Sigmoid colon (tissue), 4 donors: ENCODE measurements around the gene STXBP5.

Experiments
- EP300 ChIP-seq, 4 donors: sonication (generic); formaldehyde crosslinking; IDR thresholded peaks; one replicate each; pipeline ENCODE4 v1.6.1; 2017; ENCODE audit warnings: antibody characterized with exemption in 4 of 4
- POLR2A ChIP-seq, 2 donors: fragments of 450-650 bp; IDR thresholded peaks; one replicate each; pipeline ENCODE4 v1.6.1; 2016; ENCODE audit warnings: antibody characterized with exemption in 2 of 2, mild to moderate bottlenecking in 2 of 2, moderate library complexity in 2 of 2
- POLR2AphosphoS5 ChIP-seq, 4 donors: sonication (generic); formaldehyde crosslinking; IDR thresholded peaks; one replicate each; pipeline ENCODE4 v1.6.1; 2017; ENCODE audit warnings: antibody characterized with exemption in 4 of 4
- TF ChIP-seq, protein P1 (sequence below), 4 experiments: fragments of 450-650 bp in 3 of 4; fragments of 200-600 bp in 1 of 4; IDR thresholded peaks; one replicate each; pipeline ENCODE4 v1.5.1; 2016 to 2019; ENCODE audit warnings: antibody characterized with exemption in 4 of 4, mild to moderate bottlenecking in 3 of 4, moderate library complexity in 2 of 4

DNA sequence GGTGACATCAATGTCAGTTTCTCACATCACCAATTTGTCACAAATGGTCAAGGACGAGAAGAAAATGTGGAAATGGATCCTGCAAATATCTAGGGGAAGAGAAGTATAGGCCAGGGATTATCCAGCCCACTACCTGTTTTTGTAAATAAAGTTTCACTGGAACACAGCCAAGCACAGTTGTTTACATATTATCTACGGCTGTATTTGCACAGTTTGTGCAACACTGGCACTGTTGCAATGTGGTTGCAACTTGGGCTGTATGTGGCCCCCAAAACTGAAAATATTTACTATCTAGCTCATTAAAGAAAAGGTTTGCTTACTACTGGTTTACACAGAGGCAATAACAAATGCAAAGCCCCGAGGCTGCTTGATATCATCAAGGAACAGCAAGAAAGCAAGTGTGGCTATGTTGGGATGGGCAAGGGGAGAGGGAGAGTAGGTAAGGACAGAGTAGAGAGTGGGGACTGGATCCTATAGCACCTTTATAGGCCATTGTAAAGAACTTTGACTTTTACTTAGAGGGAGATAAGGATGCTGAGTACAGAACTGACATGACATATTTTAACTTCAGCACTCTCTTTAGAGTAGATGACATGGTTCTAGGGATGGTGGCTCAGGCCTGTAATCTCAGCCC, 11.8 kb upstream of the STXBP5 start:
- TF ChIP-seq, protein P1, sequence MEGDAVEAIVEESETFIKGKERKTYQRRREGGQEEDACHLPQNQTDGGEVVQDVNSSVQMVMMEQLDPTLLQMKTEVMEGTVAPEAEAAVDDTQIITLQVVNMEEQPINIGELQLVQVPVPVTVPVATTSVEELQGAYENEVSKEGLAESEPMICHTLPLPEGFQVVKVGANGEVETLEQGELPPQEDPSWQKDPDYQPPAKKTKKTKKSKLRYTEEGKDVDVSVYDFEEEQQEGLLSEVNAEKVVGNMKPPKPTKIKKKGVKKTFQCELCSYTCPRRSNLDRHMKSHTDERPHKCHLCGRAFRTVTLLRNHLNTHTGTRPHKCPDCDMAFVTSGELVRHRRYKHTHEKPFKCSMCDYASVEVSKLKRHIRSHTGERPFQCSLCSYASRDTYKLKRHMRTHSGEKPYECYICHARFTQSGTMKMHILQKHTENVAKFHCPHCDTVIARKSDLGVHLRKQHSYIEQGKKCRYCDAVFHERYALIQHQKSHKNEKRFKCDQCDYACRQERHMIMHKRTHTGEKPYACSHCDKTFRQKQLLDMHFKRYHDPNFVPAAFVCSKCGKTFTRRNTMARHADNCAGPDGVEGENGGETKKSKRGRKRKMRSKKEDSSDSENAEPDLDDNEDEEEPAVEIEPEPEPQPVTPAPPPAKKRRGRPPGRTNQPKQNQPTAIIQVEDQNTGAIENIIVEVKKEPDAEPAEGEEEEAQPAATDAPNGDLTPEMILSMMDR (IDR thresholded peaks at IDR 0.05): no peak
- TF ChIP-seq POLR2A (IDR thresholded peaks at IDR 0.05) (no peak), POLR2AphosphoS5 (IDR thresholded peaks at IDR 0.05) (no peak), EP300 (IDR thresholded peaks at IDR 0.05) (no peak)
